Measurements from ENCODE around the gene KBTBD12.
A peak's percentile ranks its signal among the peaks of the same experiment; 100 is the strongest.

Gene KBTBD12

GRCh38 chr3:127998596-127998995, 83.6 kb downstream of the KBTBD12 start:
- ChIA-PET POLR2A (ENCODE audit: low non-redundant PET) (no interaction called here), CTCF (interaction anchor here (1.0 kb wide), 1 partner anchor 28 kb away, joined by 10 read pairs; no protein-coding TSS in a partner anchor)
- no peak for TF ChIP-seq CTCF (conservative IDR thresholded peaks at IDR 0.05; ENCODE audit: low read depth)
- no peak overlapping the region for H3K27ac ChIP-seq
- no peak for DNase-seq (ENCODE audit: low spot score)

GRCh38 chr3:127999509-128000106, 84.6 kb downstream of the KBTBD12 start:
- no peak for TF ChIP-seq CTCF (conservative IDR thresholded peaks at IDR 0.05; ENCODE audit: low read depth)
- no peak for DNase-seq (ENCODE audit: low spot score)
- no peak overlapping the region for H3K27ac ChIP-seq
- ChIA-PET CTCF (interaction anchor here (0.6 kb wide), 1 partner anchor 8 kb away, joined by 5 read pairs; no protein-coding TSS in a partner anchor), POLR2A (ENCODE audit: low non-redundant PET) (no interaction called here)

GRCh38 chr3:128001576-128001975, 86.5 kb downstream of the KBTBD12 start:
- no peak overlapping the region for H3K27ac ChIP-seq
- ChIA-PET POLR2A (ENCODE audit: low non-redundant PET) (no interaction called here), CTCF (no interaction called here)
- no peak for TF ChIP-seq CTCF (conservative IDR thresholded peaks at IDR 0.05; ENCODE audit: low read depth)
- no peak for DNase-seq (ENCODE audit: low spot score)

GRCh38 chr3:128004661-128005060, 89.6 kb downstream of the KBTBD12 start:
- ChIA-PET POLR2A (ENCODE audit: low non-redundant PET) (no interaction called here), CTCF (no interaction called here)
- no peak overlapping the region for H3K27ac ChIP-seq
- no peak for TF ChIP-seq CTCF (conservative IDR thresholded peaks at IDR 0.05; ENCODE audit: low read depth)
- DNase-seq (ENCODE audit: low spot score), result no peak

- H3K27ac ChIP-seq, result peak overlapping the region; percentile 18; the same call in 1 of the 2 replicates
- ChIA-PET POLR2A (ENCODE audit: low non-redundant PET) (no interaction called here), CTCF (interaction anchor here (0.8 to 1.1 kb wide), 3 partner anchors 36 to 315 kb away, joined by 3 to 4 read pairs (median 3); no protein-coding TSS in a partner anchor)
- no peak for TF ChIP-seq CTCF (conservative IDR thresholded peaks at IDR 0.05; ENCODE audit: low read depth)
- DNase-seq (ENCODE audit: low spot score), result no peak
These were observed 91.3 kb downstream of the KBTBD12 start for GRCh38 chr3:128006061-128007032.

- no peak for TF ChIP-seq CTCF (conservative IDR thresholded peaks at IDR 0.05; ENCODE audit: low read depth)
- DNase-seq (ENCODE audit: low spot score), result no peak
- no peak overlapping the region for H3K27ac ChIP-seq
- ChIA-PET CTCF (interaction anchor here (0.7 to 1.1 kb wide), 4 partner anchors 36 to 1632 kb away, joined by 3 to 4 read pairs (median 3); no protein-coding TSS in a partner anchor), POLR2A (ENCODE audit: low non-redundant PET) (no interaction called here)
These were observed 92.0 kb downstream of the KBTBD12 start for GRCh38 chr3:128007033-128007424.

Data from RWPE1 (cell line).